ENCODE measurements around the gene WWTR1. TPM values are rescaled to one million over a fixed set of nuclear protein-coding genes. Genes with fewer than 3 reads are reported as not detected.

Gene WWTR1
- polyA plus RNA-seq, 1 experiment, result 164 TPM

GRCh38 chr3:149542375-149543312, 115.2 kb downstream of the WWTR1 start:
- no peaks in the 10 kb centered on the region for H3K9me3 ChIP-seq (ENCODE audit: control insufficient read depth, insufficient read depth, low read length)
- ChIA-PET CTCF (interaction anchor here (0.7 to 3.6 kb wide), 2 partner anchors 11 to 19 kb away, joined by 4 to 16 read pairs; no protein-coding TSS in a partner anchor), POLR2A (no interaction called here)
- peak overlapping the region; percentile 88 for H3K27ac ChIP-seq (ENCODE audit: low read depth, low read length)
- no peak for TF ChIP-seq CTCF (IDR thresholded peaks at IDR 0.05; ENCODE audit: low read depth, low read length)
- no peak for DNase-seq (ENCODE audit: low read depth, low spot score)
- no peaks in the 10 kb centered on the region for H3K27me3 ChIP-seq (ENCODE audit: control insufficient read depth, insufficient read depth, low read length)
- H3K4me3 ChIP-seq (ENCODE audit: low read depth, low read length), result no peak overlapping the region

DNA sequence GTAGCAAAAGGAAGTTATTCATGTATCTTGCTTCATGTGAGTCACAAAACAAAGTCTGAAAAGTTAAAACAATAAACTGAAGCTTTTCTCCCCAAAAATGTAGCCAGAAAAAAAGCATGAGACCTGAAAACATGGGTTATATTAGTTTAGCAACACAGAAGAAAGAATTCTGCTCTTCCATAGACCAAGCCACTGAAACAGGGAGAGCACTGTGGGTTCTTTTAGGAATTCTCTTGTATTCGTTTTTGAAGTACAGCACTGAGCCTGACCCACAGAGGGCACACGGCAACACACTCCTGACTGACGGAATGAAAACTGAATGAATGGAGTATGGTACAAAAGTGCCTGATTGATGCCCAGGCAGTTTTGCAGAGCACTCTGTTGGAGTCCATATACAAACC, 116.7 kb downstream of the WWTR1 start:
- H3K27me3 ChIP-seq (ENCODE audit: control insufficient read depth, insufficient read depth, low read length), result no peaks in the 10 kb centered on the region
- no peak overlapping the region for H3K4me3 ChIP-seq (ENCODE audit: low read depth, low read length)
- CTCF ChIA-PET, result interaction anchor here (0.6 to 3.6 kb wide), 4 partner anchors 10 to 267 kb away, joined by 3 to 16 read pairs (median 4); no protein-coding TSS in a partner anchor
- POLR2A ChIA-PET, result interaction anchor here (1.5 to 1.7 kb wide), 2 partner anchors 13 to 35 kb away, joined by 4 to 5 read pairs; no protein-coding TSS in a partner anchor
- H3K9me3 ChIP-seq (ENCODE audit: control insufficient read depth, insufficient read depth, low read length), result no peaks in the 10 kb centered on the region
- H3K27ac ChIP-seq (ENCODE audit: low read depth, low read length), result peak overlapping the region; percentile 88
- no peak for DNase-seq (ENCODE audit: low read depth, low spot score)
- TF ChIP-seq CTCF (IDR thresholded peaks at IDR 0.05; ENCODE audit: low read depth, low read length), result peak; percentile 35

GRCh38 chr3:149538371-149538770, 119.5 kb downstream of the WWTR1 start:
- no peak for TF ChIP-seq CTCF (IDR thresholded peaks at IDR 0.05; ENCODE audit: low read depth, low read length)
- Histone ChIP-seq H3K27ac (ENCODE audit: low read depth, low read length) (no peak overlapping the region), H3K4me3 (ENCODE audit: low read depth, low read length) (no peak overlapping the region), H3K27me3 (ENCODE audit: control insufficient read depth, insufficient read depth, low read length) (no peaks in the 10 kb centered on the region), H3K9me3 (ENCODE audit: control insufficient read depth, insufficient read depth, low read length) (no peaks in the 10 kb centered on the region)
- ChIA-PET CTCF (interaction anchor here (1.0 kb wide), 1 partner anchor 8 kb away, joined by 4 read pairs; no protein-coding TSS in a partner anchor), POLR2A (no interaction called here)
- no peak for DNase-seq (ENCODE audit: low read depth, low spot score)

DNA sequence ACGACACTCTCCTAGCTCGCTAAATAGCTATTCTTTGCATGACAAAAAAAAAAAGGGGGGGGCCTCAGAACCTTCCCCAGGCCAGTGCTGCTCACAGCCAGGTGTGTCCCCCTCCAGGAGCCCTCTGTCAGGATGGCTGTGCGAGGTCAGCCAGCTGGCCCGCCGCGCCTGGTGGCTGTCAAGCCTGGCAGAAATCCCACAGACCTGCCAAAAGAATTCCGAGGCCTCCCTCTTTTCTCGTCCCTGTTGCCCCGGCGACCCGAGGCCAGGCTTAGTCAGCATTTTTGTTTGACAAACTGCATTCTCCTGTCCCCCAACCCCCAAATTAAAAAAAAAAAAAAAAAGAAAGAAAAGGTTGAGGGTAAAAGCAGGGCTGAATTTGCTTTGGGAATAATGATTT, 121.4 kb downstream of the WWTR1 start:
- no peak for DNase-seq (ENCODE audit: low read depth, low spot score)
- Histone ChIP-seq H3K9me3 (ENCODE audit: control insufficient read depth, insufficient read depth, low read length) (no peaks in the 10 kb centered on the region), H3K27me3 (ENCODE audit: control insufficient read depth, insufficient read depth, low read length) (no peaks in the 10 kb centered on the region), H3K27ac (ENCODE audit: low read depth, low read length) (no peak overlapping the region), H3K4me3 (ENCODE audit: low read depth, low read length) (no peak overlapping the region)
- POLR2A ChIA-PET, result interaction anchor here (0.8 to 1.0 kb wide), 3 partner anchors 11 to 124 kb away, joined by 3 to 7 read pairs (median 6); partner anchors contain the start of gene WWTR1
- CTCF ChIA-PET, result interaction anchor here (0.6 to 3.8 kb wide), 5 partner anchors 12 to 272 kb away, joined by 4 to 27 read pairs (median 5); no protein-coding TSS in a partner anchor
- TF ChIP-seq CTCF (IDR thresholded peaks at IDR 0.05; ENCODE audit: low read depth, low read length), result no peak

- H3K27me3 ChIP-seq (ENCODE audit: control insufficient read depth, insufficient read depth, low read length), result no peaks in the 10 kb centered on the region
- H3K9me3 ChIP-seq (ENCODE audit: control insufficient read depth, insufficient read depth, low read length), result no peaks in the 10 kb centered on the region
- POLR2A ChIA-PET, result interaction anchor here (0.5 to 1.4 kb wide), 2 partner anchors 27 to 123 kb away, joined by 3 to 10 read pairs; partner anchors contain the start of gene WWTR1
- no peak overlapping the region for H3K4me3 ChIP-seq (ENCODE audit: low read depth, low read length)
- no peak overlapping the region for H3K27ac ChIP-seq (ENCODE audit: low read depth, low read length)
- DNase-seq (ENCODE audit: low read depth, low spot score), result no peak
- CTCF ChIA-PET, result interaction anchor here (1.2 to 3.8 kb wide), 2 partner anchors 182 to 273 kb away, joined by 5 to 27 read pairs; no protein-coding TSS in a partner anchor
- TF ChIP-seq CTCF (IDR thresholded peaks at IDR 0.05; ENCODE audit: low read depth, low read length), result no peak
Measured at GRCh38 chr3:149535333-149535685, 122.5 kb downstream of the WWTR1 start.
